NCI-H2196 treated with DMSO at 0.1 percent for 48 hours (cell line): ENCODE data around the gene LIPK.
"Not testable (repeated sequence)": the region's sequence is repeated elsewhere in the genome, so short reads cannot be mapped to it uniquely, and the experiment has no call there.

ENCODE experiments used
- DNase-seq: peaks from one replicate; lab custom pipeline; 2025; ENCODE audit not compliant: unreplicated experiment; lab: John Stamatoyannopoulos, UW

Gene LIPK

GRCh38 chr10:88705958-88706357, at the start of gene LIPK:
Gene LIPK, plus strand, starts transcription at chr10:88706249. Its CDS starts 18,295 bp downstream, at chr10:88724544.
- DNase-seq = no peak

- no peak for DNase-seq
These were observed 48.1 kb upstream of the LIPK start for GRCh38 chr10:88657901-88658300.

- DNase-seq = no peak
These were observed 46.1 kb upstream of the LIPK start for GRCh38 chr10:88659725-88660597.

- no peak for DNase-seq
These were observed 45.5 kb upstream of the LIPK start for GRCh38 chr10:88660598-88660884.

GRCh38 chr10:88661018-88661417, 45.0 kb upstream of the LIPK start:
- no peak for DNase-seq

- no peak for DNase-seq
These were observed 44.5 kb upstream of the LIPK start for GRCh38 chr10:88661577-88661976.

- DNase-seq = not testable (repeated sequence)
These were observed 42.9 kb upstream of the LIPK start for GRCh38 chr10:88663153-88663552.

GRCh38 chr10:88664142-88664541, 41.9 kb upstream of the LIPK start, which contains the start of gene LIPF:
Gene LIPF, plus strand, starts transcription at chr10:88664442. Its CDS starts 2,856 bp downstream, at chr10:88667298.
- DNase-seq = no peak

- DNase-seq = no peak
These were observed 37.6 kb upstream of the LIPK start for GRCh38 chr10:88668465-88668864.

- no peak for DNase-seq
These were observed 35.6 kb upstream of the LIPK start for GRCh38 chr10:88670497-88670896.

GRCh38 chr10:88672041-88672440, 34.0 kb upstream of the LIPK start:
- no peak for DNase-seq

- DNase-seq = no peak
These were observed 29.6 kb upstream of the LIPK start for GRCh38 chr10:88676283-88677060.

- no peak for DNase-seq
These were observed 25.1 kb upstream of the LIPK start for GRCh38 chr10:88680958-88681357.

- DNase-seq = no peak
These were observed 23.6 kb upstream of the LIPK start for GRCh38 chr10:88682491-88682890.

- DNase-seq = no peak
These were observed 18.1 kb upstream of the LIPK start for GRCh38 chr10:88687853-88688467.

- DNase-seq = no peak
These were observed 16.7 kb upstream of the LIPK start for GRCh38 chr10:88689366-88689765.

- no peak for DNase-seq
These were observed 12.5 kb upstream of the LIPK start for GRCh38 chr10:88693392-88694020.

- no peak for DNase-seq
These were observed 3.0 kb upstream of the LIPK start for GRCh38 chr10:88702848-88703597.

GRCh38 chr10:88707429-88708155, 1.5 kb downstream of the LIPK start:
- DNase-seq = no peak

- DNase-seq = not testable (repeated sequence)
These were observed 3.3 kb downstream of the LIPK start for GRCh38 chr10:88709361-88709760.
